ENCODE data around the gene CBY1.

GRCh38 chr22:38709306-38709705 is 52.9 kb downstream of the CBY1 start:
- no peak for TF ChIP-seq TAF1 (IDR thresholded peaks at IDR 0.05; ENCODE audit: borderline replicate concordance, low read depth, low read length)
- no peak for TF ChIP-seq MAX (IDR thresholded peaks at IDR 0.05; ENCODE audit: low read depth)
- no peak for TF ChIP-seq CTCF (IDR thresholded peaks at IDR 0.05)
- TF ChIP-seq ZBTB33 (IDR thresholded peaks at IDR 0.05; ENCODE audit: borderline replicate concordance, low read depth) = no peak
- TF ChIP-seq REST (IDR thresholded peaks at IDR 0.05; ENCODE audit: low read depth, low read length) = no peak
- TF ChIP-seq SMC3 (IDR thresholded peaks at IDR 0.05; ENCODE audit: low read depth, low read length) = no peak
- no peak for TF ChIP-seq PBX3 (IDR thresholded peaks at IDR 0.05)
- no peak for TF ChIP-seq USF1 (IDR thresholded peaks at IDR 0.05; ENCODE audit: borderline replicate concordance, low read depth)
- no peak for TF ChIP-seq POLR2AphosphoS5 (IDR thresholded peaks at IDR 0.05; ENCODE audit: low read depth, low read length)
- no peak for TF ChIP-seq USF2 (IDR thresholded peaks at IDR 0.05; ENCODE audit: borderline replicate concordance, low read depth, low read length)
- no peak for TF ChIP-seq CHD2 (IDR thresholded peaks at IDR 0.05; ENCODE audit: low read length, partially characterized antibody)
- no peak for TF ChIP-seq RAD21 (IDR thresholded peaks at IDR 0.05; ENCODE audit: low read length)
- TF ChIP-seq GATA2 (CRISPR knock-in tag; IDR thresholded peaks at IDR 0.05) = no peak

Data from SK-N-SH (cell line).